Measurements from ENCODE around the gene CMBL.

- TF ChIP-seq CTCF (conservative IDR thresholded peaks at IDR 0.05; ENCODE audit: low read length) (no peak), EZH2phosphoT487 (IDR thresholded peaks at IDR 0.05; ENCODE audit: borderline replicate concordance, low read depth, low read length) (no peak)
These were observed 1.1 kb upstream of the CMBL start for GRCh38 chr5:10308844-10309243.
